ENCODE results near the gene LAMA4.

Gene LAMA4

DNA sequence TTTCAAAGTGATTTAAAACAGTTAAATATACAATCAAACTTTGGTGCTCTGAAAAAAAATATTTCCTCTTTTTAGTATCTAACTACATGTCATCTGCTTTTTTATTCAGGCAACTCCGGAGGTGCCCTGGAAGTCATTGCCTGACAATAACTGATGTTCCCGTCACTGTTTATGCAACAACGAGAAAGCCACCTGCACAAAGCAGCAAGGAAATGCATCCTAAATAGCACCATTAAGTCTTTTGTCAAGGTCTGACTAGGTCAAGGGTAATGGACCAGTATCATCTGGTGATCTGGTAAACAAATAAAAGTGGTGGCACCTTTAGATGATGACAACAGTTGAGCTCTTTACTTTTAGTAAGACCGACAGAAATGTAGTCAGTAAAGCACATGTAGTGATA, 153.8 kb downstream of the LAMA4 start:
- no peak for DNase-seq (ENCODE audit: low read depth in 1 of 2, low spot score in 1 of 2)

DNA sequence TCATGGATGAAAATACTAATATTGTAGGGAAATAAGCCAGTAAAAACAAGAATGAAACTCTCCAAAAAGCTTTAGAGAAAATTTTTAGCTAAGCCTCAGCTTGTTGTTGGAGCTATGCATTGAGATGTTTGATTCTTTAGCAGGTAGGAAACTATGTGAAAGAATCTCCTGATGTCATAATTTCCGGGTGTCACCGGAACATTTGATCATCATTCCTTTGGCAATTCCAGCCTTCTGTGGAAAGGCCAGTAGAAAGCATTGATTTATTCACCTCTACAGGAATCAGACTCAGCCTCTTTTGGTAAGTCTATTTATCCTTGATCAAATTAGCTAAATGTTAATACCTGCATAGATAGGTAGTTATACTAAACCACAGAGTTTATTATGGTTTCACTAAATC, 157.5 kb downstream of the LAMA4 start:
- no peak for DNase-seq (ENCODE audit: low read depth in 1 of 2, low spot score in 1 of 2)

DNA sequence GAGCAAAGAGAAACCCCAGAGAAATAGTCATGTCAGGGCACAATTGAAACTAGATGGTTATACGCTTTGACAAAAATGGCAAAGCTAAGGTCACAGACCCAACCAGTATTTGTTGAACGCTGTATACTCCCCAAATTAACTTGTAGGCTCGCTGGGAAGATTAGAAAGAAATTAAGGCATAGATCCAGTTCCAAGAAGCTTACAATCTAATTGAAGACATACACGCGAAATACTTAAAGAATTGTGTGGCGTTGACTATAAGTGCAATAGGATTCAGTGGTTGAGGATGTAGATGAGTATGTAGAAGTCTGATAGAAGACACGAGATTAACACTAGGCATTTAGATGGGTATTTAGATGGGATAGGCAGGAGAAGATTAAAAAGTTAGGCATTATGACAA, 166.5 kb downstream of the LAMA4 start:
- no peak for DNase-seq (ENCODE audit: low read depth in 1 of 2, low spot score in 1 of 2)

DNA sequence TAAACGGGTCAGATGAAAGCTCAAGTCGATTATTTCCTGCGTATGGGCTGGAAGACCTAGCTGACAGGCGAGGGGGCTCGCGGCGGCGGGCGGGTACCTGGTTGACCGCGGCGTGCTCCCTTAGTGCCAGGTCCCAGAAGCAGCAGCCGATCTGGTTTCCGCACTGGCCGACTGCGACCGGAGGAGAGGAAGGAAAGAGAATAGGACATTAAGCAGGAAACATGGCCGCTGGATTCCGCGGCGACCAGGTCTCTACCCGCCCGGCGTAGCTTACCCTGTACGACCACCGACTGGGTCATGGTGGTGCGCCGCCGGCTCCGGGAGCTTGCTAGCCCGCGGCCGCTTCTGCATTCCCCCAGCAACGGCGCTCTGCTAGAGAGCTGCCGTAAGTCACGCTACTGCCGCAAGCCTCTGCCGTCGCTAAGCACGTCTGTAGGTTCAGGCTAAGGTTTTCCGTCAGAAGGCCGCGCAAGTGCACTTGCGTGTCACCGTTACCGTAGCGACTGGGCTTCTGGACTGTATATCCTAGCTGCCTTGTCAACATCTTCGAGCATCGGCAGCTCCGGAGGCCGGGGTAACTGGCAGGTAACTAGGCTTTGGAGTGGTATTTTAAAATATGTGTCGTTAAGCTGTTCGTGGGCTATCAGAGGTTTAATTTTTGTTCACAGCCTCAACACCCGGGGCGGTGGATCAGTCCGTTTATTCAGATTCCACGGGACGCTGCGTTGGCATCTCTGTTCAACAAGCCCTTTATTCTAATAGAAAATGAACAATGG, 167.0 kb downstream of the LAMA4 start, which contains the start of the genes FAM229B and TUBE1:
Gene FAM229B (plus strand): TSS at position 456 of the 776 bp plus-strand sequence. CDS start 11,693 bp downstream, outside the sequence.
Gene TUBE1 (minus strand): TSS at position 347 of the 776 bp plus-strand sequence. CDS start 48 bp downstream, at position 299.
- peak; percentile 72 for DNase-seq (ENCODE audit: low read depth in 1 of 2, low spot score in 1 of 2)

DNA sequence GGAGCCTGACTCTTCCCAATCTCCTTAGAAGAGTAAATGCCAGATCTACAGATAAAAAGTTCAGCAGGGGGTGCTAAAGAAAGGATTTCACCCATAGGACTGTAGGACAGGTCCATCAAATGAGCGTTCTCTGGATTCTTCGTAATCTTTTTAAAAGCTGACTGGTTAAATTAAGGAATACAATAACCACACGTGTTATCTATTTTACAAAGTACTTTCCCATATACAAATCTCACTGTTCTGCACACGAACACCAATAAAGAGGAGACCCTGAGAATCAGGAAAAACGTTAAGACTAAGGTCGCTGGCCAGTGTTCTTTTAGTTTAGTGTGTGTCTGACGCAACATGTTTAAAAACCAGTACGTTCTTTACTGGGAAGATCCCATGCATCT, 167.6 kb downstream of the LAMA4 start:
- no peak for DNase-seq (ENCODE audit: low read depth in 1 of 2, low spot score in 1 of 2)

DNA sequence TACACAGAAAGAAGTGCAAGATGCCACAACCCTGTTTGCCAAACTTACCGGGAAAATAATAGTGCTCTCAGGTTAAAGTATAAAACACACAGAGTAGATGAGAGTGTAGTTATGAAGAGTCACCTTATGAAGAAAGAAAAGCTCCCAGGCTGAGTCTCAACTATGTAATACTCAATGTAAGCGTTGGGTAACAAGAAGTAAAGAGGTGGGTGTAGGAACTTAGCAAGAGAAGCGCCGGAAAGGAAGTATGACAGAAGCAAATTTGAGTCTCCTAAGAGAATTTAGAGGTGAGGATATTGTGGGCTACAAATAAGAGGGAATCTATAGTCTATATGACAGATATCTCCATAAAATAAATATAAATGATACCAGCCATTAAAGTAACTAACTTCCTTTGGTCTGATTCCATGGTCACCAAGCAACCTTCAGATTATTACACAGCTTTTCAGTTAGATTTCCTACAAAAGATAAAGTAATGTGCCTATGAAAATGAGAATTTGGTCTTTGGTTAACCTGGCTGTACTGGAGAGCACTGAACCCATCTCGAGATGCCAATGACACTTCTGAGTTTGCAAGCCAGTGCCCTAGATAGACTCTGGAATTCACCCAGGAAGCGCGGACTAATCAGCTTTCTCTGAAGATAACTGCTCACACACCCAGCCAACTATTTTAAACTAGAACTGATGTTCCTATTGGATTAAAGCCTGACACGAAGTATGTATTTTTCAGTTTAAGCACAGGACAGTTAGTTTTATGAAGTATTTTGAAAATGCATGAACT, 168.9 kb downstream of the LAMA4 start:
- no peak for DNase-seq (ENCODE audit: low read depth in 1 of 2, low spot score in 1 of 2)

DNA sequence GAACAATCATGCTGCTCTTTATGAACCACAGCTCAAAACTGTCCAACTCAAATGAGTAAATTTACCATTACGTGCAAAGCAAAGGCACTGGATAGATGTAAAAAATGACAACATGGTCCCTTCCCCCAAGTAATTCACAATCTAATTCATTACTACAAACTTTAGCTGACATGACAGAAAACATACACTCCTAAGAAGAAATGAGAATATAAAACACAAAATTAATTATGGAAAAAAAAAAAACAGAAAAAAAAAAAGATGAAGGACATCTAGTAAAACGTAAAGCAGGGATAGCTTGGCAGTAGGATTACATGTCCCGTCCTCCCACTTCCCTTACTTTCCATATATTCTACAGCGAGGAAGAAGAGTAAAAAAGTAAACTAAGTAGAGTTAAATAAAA, 172.8 kb downstream of the LAMA4 start:
- no peak for DNase-seq (ENCODE audit: low read depth in 1 of 2, low spot score in 1 of 2)

DNA sequence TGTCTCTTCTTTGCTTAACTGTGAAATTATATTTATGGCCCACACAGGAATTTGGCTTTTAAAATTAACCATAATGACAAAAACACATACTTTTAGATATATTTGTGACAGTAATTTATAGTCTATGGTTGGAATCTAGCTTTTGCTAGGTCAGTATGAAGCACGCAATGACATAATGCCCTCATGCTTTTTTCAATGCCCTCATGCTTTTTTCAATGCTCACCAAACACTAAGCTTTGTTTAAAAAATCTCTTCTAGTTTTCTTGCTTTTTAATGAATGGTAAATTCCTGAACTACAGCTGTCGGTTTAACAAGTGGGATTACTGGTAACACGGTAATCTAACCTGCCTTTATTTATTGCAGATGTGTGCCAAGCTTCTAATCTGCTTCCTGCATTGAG, 187.8 kb downstream of the LAMA4 start:
- DNase-seq (ENCODE audit: low read depth in 1 of 2, low spot score in 1 of 2): no peak

DNA sequence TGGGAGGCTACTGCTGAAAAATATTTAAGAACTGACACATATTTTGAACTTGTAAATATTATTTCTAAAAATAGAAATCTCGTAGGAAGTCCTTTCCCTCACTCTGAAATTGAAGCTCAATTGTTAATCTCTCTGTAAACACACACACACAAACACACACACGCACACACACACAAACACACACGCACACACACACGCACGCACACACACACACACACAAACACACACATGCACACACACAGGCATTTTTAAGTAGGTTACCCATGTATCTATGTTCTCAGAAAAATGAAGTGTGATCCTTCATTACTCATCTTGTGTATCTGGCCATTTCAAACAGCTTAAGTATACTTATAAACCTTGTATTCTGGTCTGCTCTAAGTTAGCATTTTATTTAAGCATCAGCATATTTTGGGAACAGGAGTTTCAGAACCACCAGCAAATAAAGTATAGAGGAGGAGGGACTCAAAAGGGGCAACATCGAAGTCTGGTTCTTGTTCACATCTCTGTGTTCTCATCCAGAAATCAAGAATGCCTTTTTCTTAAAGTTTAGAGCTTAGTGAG, 188.9 kb downstream of the LAMA4 start:
- DNase-seq (ENCODE audit: low read depth in 1 of 2, low spot score in 1 of 2): no peak

DNA sequence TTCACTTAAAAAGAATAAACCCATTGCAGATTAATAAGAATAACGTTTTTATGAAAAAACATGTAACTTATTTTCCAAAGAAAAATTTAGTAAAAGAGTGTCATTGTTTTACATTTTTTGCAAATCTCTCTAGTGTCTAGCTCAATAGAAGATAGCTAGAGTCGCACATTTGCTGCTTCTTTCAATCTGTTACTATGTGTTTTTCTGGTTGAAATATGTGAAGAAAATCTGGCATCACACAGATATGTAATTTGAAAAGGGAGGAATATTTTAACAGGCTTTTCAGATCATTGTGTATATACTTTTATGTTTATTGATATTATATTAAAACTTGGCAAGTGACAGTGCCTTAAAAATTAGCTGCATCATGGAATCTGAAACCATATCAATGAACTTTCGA, 191.4 kb downstream of the LAMA4 start:
- no peak for DNase-seq (ENCODE audit: low read depth in 1 of 2, low spot score in 1 of 2)

DNA sequence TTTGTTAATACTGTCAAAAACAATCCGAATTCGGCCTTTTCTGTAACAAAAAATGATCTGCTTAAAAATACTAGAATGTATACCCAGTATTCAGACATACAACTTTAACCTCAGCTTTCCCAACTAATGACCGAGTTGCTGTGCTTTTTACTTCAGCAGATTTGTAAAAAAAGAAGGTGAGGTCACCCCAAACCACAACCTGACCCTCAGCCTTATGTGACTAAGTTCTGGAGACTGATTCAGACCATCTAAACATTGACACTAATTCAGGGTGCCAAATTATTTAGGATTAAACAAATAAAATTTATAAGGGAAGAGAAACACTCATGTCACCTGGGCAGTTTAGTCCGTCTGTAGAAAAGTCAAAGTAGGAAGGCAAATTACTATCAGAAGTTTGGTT, 192.8 kb downstream of the LAMA4 start:
- no peak for DNase-seq (ENCODE audit: low read depth in 1 of 2, low spot score in 1 of 2)
